HepG2 (cell line): ENCODE results near the gene HSP90AB1. TPM values are rescaled to one million over a fixed set of nuclear protein-coding genes. Genes with fewer than 3 reads are reported as not detected.

Experiments
- ARNT ChIP-seq: fragments of 450-650 bp; IDR thresholded peaks from 2 replicates; pipeline ENCODE4 v1.6.1; 2017
- ATF1 ChIP-seq: IDR thresholded peaks from 2 replicates; pipeline ENCODE4 v1.6.1; 2016; ENCODE audit warnings: mild to moderate bottlenecking, control low read depth
- GRHL1 ChIP-seq: sonication (generic); formaldehyde crosslinking; conservative IDR thresholded peaks from 2 replicates; pipeline ENCODE4 v1.8.0; 2022; ENCODE audit warnings: missing genetic modification reagents
- JUNB ChIP-seq: sonication (generic); formaldehyde crosslinking; IDR thresholded peaks from 2 replicates; pipeline ENCODE4 v1.8.0; 2022; ENCODE audit warnings: missing genetic modification reagents, mild to moderate bottlenecking, borderline replicate concordance
- PCBP2 ChIP-seq: fragments of 200-400 bp; formaldehyde crosslinking; optimal IDR thresholded peaks from 2 replicates; pipeline ENCODE3; 2018; ENCODE audit warnings: low read length, low read depth; ENCODE audit not compliant: poor library complexity, severe bottlenecking
- SNRNP70 ChIP-seq: fragments of 200-400 bp; formaldehyde crosslinking; IDR thresholded peaks from 2 replicates; pipeline ENCODE4 v1.6.1; 2017; ENCODE audit warnings: mild to moderate bottlenecking, low read depth, low read length, moderate library complexity
- ZNF441 ChIP-seq: sonication (generic); formaldehyde crosslinking; IDR thresholded peaks from 2 replicates; pipeline ENCODE4 v1.7.0; 2021; ENCODE audit warnings: missing genetic modification reagents, borderline replicate concordance
- ZNF552 ChIP-seq: sonication (generic); formaldehyde crosslinking; IDR thresholded peaks from 2 replicates; pipeline ENCODE4 v1.9.0; 2022; ENCODE audit warnings: missing genetic modification reagents, mild to moderate bottlenecking, borderline replicate concordance
- ZNF570 ChIP-seq: sonication (generic); formaldehyde crosslinking; IDR thresholded peaks from 2 replicates; pipeline ENCODE4 v1.4.0; 2020; ENCODE audit warnings: mild to moderate bottlenecking, missing genetic modification reagents, borderline replicate concordance
- ZNF670 ChIP-seq: sonication (generic); formaldehyde crosslinking; IDR thresholded peaks from 2 replicates; pipeline ENCODE4 v1.8.0; 2022; ENCODE audit warnings: mild to moderate bottlenecking, missing genetic modification reagents, borderline replicate concordance
- polyA plus RNA-seq, 8 experiments: library from polyadenylated mRNA; depleted of rRNA in 3 of 8; stranded (reverse) in 7 of 8; unstranded in 1 of 8; fragments of >200 nt; fragmentation: Illumina TruSeq in 4 of 8; extraction: Trizol in 4 of 8; gene quantifications; 2 replicates each; pipeline versions ENCODE4 v1.2.1 to v1.2.3, GENCODE V29; 2011 to 2016; ENCODE audit warnings: low read depth in 4 of 8, missing spikeins in 1 of 8, mixed read lengths in 1 of 8; ENCODE audit not compliant: insufficient read depth in 1 of 8
- total RNA-seq, 5 experiments: library from RNA; depleted of rRNA; stranded (reverse); fragments of >200 nt; fragmentation: Illumina TruSeq; extraction: Trizol; gene quantifications; 2 replicates each; pipeline ENCODE4 v1.2.3, GENCODE V29; 2016; ENCODE audit warnings: low read depth in 1 of 5
- TF ChIP-seq, protein P1 (sequence below): sonication (generic); formaldehyde crosslinking; IDR thresholded peaks from 2 replicates; pipeline ENCODE4 v1.4.0; 2020; ENCODE audit warnings: mild to moderate bottlenecking, missing genetic modification reagents
- TF ChIP-seq, protein P2 (sequence below): sonication (generic); formaldehyde crosslinking; IDR thresholded peaks from 2 replicates; pipeline ENCODE4 v1.5.0; 2020; ENCODE audit warnings: mild to moderate bottlenecking, low read depth, missing genetic modification reagents, borderline replicate concordance
- TF ChIP-seq, protein P3 (sequence below): sonication (generic); formaldehyde crosslinking; IDR thresholded peaks from 2 replicates; pipeline ENCODE4 v1.5.1; 2020; ENCODE audit warnings: mild to moderate bottlenecking, missing genetic modification reagents
- TF ChIP-seq, protein P4 (sequence below): sonication (generic); formaldehyde crosslinking; IDR thresholded peaks from 2 replicates; pipeline ENCODE4 v1.8.0; 2022; ENCODE audit warnings: mild to moderate bottlenecking, missing genetic modification reagents, moderate library complexity
- TF ChIP-seq, protein P5 (sequence below): sonication (generic); formaldehyde crosslinking; IDR thresholded peaks from 2 replicates; pipeline ENCODE4 v1.4.0; 2020; ENCODE audit warnings: missing genetic modification reagents

Gene HSP90AB1
- total and polyA plus RNA-seq, 2 of the 13 experiments (the other 11 are each of a cell fraction or from before 2014, with no cell fraction given) = 1,325 to 1,472 TPM

DNA sequence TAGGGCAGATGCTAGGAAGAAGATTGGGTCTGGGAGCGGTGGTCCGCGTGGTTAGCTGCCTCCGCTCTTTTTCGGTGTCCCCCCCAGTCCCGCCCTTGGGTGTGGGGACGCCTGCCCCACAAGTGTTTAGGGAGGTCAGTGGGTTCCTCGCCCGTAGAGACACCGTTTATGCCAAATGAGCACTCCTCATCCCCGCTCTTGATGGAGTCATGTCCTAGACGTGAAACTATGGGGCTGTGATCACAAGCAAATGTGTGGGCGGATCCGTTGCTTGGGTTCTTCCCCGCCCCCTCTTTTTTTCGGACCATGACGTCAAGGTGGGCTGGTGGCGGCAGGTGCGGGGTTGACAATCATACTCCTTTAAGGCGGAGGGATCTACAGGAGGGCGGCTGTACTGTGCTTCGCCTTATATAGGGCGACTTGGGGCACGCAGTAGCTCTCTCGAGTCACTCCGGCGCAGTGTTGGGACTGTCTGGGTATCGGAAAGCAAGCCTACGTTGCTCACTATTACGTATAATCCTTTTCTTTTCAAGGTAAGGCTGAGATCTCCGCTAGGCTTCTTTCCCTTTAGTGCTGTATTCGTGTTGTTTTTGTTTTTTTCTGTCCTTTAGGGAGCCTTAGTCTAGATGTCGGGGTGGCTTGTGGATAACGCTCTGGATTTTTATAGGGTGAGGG is at the start of gene HSP90AB1 (continued):
- TF ChIP-seq GRHL1 (CRISPR knock-in tag) (no peak), ZNF670 (CRISPR knock-in tag) (no peak; the same call in 1 of the 2 replicates), JUNB (CRISPR knock-in tag) (no peak), ATF1 (CRISPR knock-in tag) (peak; percentile 77), ZNF570 (CRISPR knock-in tag) (no peak), ARNT (no peak; the same call in 1 of the 2 replicates), ZNF441 (peak; percentile 30), PCBP2 (no peak), SNRNP70 (no peak), ZNF552 (CRISPR knock-in tag) (no peak)
- TF ChIP-seq, protein P1, sequence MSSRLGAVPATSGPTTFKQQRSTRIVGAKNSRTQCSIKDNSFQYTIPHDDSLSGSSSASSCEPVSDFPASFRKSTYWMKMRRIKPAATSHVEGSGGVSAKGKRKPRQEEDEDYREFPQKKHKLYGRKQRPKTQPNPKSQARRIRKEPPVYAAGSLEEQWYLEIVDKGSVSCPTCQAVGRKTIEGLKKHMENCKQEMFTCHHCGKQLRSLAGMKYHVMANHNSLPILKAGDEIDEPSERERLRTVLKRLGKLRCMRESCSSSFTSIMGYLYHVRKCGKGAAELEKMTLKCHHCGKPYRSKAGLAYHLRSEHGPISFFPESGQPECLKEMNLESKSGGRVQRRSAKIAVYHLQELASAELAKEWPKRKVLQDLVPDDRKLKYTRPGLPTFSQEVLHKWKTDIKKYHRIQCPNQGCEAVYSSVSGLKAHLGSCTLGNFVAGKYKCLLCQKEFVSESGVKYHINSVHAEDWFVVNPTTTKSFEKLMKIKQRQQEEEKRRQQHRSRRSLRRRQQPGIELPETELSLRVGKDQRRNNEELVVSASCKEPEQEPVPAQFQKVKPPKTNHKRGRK = 0 out of 2 replicates have a peak, but pooled peaks have one; percentile 46
- TF ChIP-seq, protein P2, sequence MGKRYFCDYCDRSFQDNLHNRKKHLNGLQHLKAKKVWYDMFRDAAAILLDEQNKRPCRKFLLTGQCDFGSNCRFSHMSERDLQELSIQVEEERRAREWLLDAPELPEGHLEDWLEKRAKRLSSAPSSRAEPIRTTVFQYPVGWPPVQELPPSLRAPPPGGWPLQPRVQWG (CRISPR knock-in tag) = no peak
- TF ChIP-seq, protein P3, sequence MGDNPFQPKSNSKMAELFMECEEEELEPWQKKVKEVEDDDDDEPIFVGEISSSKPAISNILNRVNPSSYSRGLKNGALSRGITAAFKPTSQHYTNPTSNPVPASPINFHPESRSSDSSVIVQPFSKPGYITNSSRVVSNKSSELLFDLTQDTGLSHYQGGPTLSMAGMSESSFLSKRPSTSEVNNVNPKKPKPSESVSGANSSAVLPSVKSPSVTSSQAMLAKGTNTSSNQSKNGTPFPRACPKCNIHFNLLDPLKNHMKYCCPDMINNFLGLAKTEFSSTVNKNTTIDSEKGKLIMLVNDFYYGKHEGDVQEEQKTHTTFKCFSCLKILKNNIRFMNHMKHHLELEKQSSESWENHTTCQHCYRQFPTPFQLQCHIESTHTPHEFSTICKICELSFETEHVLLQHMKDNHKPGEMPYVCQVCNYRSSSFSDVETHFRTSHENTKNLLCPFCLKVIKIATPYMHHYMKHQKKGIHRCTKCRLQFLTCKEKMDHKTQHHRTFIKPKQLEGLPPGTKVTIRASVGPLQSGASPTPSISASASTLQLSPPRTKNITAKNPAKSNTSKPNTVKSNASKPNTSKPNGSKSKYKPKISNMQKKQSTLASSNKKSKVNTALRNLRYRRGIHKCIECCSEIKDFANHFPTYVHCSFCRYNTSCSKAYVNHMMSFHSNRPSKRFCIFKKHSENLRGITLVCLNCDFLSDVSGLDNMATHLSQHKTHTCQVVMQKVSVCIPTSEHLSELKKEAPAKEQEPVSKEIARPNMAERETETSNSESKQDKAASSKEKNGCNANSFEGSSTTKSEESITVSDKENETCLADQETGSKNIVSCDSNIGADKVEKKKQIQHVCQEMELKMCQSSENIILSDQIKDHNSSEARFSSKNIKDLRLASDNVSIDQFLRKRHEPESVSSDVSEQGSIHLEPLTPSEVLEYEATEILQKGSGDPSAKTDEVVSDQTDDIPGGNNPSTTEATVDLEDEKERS = no peak
- TF ChIP-seq, protein P4, sequence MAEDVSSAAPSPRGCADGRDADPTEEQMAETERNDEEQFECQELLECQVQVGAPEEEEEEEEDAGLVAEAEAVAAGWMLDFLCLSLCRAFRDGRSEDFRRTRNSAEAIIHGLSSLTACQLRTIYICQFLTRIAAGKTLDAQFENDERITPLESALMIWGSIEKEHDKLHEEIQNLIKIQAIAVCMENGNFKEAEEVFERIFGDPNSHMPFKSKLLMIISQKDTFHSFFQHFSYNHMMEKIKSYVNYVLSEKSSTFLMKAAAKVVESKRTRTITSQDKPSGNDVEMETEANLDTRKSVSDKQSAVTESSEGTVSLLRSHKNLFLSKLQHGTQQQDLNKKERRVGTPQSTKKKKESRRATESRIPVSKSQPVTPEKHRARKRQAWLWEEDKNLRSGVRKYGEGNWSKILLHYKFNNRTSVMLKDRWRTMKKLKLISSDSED (CRISPR knock-in tag) = no peak
- TF ChIP-seq, protein P5, sequence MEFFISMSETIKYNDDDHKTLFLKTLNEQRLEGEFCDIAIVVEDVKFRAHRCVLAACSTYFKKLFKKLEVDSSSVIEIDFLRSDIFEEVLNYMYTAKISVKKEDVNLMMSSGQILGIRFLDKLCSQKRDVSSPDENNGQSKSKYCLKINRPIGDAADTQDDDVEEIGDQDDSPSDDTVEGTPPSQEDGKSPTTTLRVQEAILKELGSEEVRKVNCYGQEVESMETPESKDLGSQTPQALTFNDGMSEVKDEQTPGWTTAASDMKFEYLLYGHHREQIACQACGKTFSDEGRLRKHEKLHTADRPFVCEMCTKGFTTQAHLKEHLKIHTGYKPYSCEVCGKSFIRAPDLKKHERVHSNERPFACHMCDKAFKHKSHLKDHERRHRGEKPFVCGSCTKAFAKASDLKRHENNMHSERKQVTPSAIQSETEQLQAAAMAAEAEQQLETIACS (CRISPR knock-in tag) = peak; percentile 63
